ENCODE results near the gene SPAG17. TPM values are rescaled to one million over a fixed set of nuclear protein-coding genes. Genes with fewer than 3 reads are reported as not detected.

Gene SPAG17
- total RNA-seq, 1 experiment from 2014 or later = not detected

GRCh38 chr1:118118873-118119463, 66.1 kb downstream of the SPAG17 start:
- DNase-seq (ENCODE audit: low read depth, low spot score) = no peak
- intact Hi-C loops (cut with micrococcal nuclease) = no loop called here
- ChIA-PET RAD21 (ENCODE audit: low non-redundant PET in 1 of 2, low total read pairs in 2 of 2, uncharacterized antibody in 2 of 2, unreplicated experiment in 2 of 2) (no interaction called here), CTCF (no interaction called here), POLR2A (no interaction called here)
- Histone ChIP-seq H3K9me3 (ENCODE audit: control insufficient read depth in 1 of 2, insufficient read depth in 1 of 2, low read depth in 1 of 2, low read length in 2 of 2) (no peaks in the 10 kb centered on the region), H3K27me3 (ENCODE audit: insufficient read depth, low read length) (peaks cover 19% of the 10 kb centered on the region), H3K9ac (ENCODE audit: low read length) (no peak overlapping the region), H3K9me2 (ENCODE audit: insufficient read depth) (no peaks in the 10 kb centered on the region), H3K36me3 (ENCODE audit: control insufficient read depth in 1 of 2, insufficient read depth in 2 of 2, low read length in 2 of 2) (no peaks in the 10 kb centered on the region), H3K27ac (ENCODE audit: low read depth, low read length) (no peak overlapping the region), H3K4me2 (ENCODE audit: low read length) (no peak overlapping the region), H3K4me1 (ENCODE audit: control insufficient read depth in 1 of 2, insufficient read depth in 2 of 2, low read length in 2 of 2) (no peaks in the 10 kb centered on the region), H3K4me3 (replicated peaks in 1 of 2; ENCODE audit: low read depth in 1 of 2, low read length in 2 of 2) (no peak overlapping the region), H3K79me2 (ENCODE audit: insufficient read depth, low read length) (no peaks in the 10 kb centered on the region), H4K20me1 (ENCODE audit: insufficient read depth) (no peaks in the 10 kb centered on the region), H2AFZ (ENCODE audit: low read depth, low read length, poor library complexity, severe bottlenecking) (no peak overlapping the region)
- TF ChIP-seq MAX (IDR thresholded peaks at IDR 0.05) (no peak), RAD21 (IDR thresholded peaks at IDR 0.05; ENCODE audit: low read depth) (no peak), ZBTB33 (IDR thresholded peaks at IDR 0.05; ENCODE audit: extremely low read depth, insufficient replicate concordance, low read length) (no peak)
- BruUV-seq (replicated peaks) = no TSS peak
- ATAC-seq = no peak

GRCh38 chr1:118118469-118118868, 66.6 kb downstream of the SPAG17 start:
- no peak for ATAC-seq
- Histone ChIP-seq H3K4me3 (replicated peaks in 1 of 2; ENCODE audit: low read depth in 1 of 2, low read length in 2 of 2) (no peak overlapping the region), H3K36me3 (ENCODE audit: control insufficient read depth in 1 of 2, insufficient read depth in 2 of 2, low read length in 2 of 2) (no peaks in the 10 kb centered on the region), H3K4me1 (ENCODE audit: control insufficient read depth in 1 of 2, insufficient read depth in 2 of 2, low read length in 2 of 2) (no peaks in the 10 kb centered on the region), H3K9me2 (ENCODE audit: insufficient read depth) (no peaks in the 10 kb centered on the region), H4K20me1 (ENCODE audit: insufficient read depth) (no peaks in the 10 kb centered on the region), H3K79me2 (ENCODE audit: insufficient read depth, low read length) (no peaks in the 10 kb centered on the region), H3K9me3 (ENCODE audit: control insufficient read depth in 1 of 2, insufficient read depth in 1 of 2, low read depth in 1 of 2, low read length in 2 of 2) (no peaks in the 10 kb centered on the region), H3K9ac (ENCODE audit: low read length) (no peak overlapping the region), H3K4me2 (ENCODE audit: low read length) (no peak overlapping the region), H3K27me3 (ENCODE audit: insufficient read depth, low read length) (peaks cover 23% of the 10 kb centered on the region), H3K27ac (ENCODE audit: low read depth, low read length) (no peak overlapping the region), H2AFZ (ENCODE audit: low read depth, low read length, poor library complexity, severe bottlenecking) (no peak overlapping the region)
- POLR2A ChIA-PET = no interaction called here
- intact Hi-C loops (cut with micrococcal nuclease) = no loop called here
- no TSS peak for BruUV-seq (replicated peaks)
- TF ChIP-seq ZFX (IDR thresholded peaks at IDR 0.05) = no peak
- TF ChIP-seq FOSL1 (IDR thresholded peaks at IDR 0.05; ENCODE audit: low read depth) = no peak
- no peak for TF ChIP-seq ATF3 (IDR thresholded peaks at IDR 0.05)
- TF ChIP-seq JUND (IDR thresholded peaks at IDR 0.05) = no peak
- TF ChIP-seq POLR2A (IDR thresholded peaks at IDR 0.05; ENCODE audit: borderline replicate concordance, extremely low read depth, insufficient read depth, insufficient read length) = no peak
- TF ChIP-seq CBX3 (IDR thresholded peaks at IDR 0.05; ENCODE audit: low read depth) = no peak
- TF ChIP-seq ZBTB33 (IDR thresholded peaks at IDR 0.05; ENCODE audit: extremely low read depth, insufficient replicate concordance, low read length) = no peak
- TF ChIP-seq EGR1 (IDR thresholded peaks at IDR 0.05; ENCODE audit: low read depth) = no peak
- TF ChIP-seq SRF (IDR thresholded peaks at IDR 0.05; ENCODE audit: low read depth) = no peak
- no peak for DNase-seq (ENCODE audit: low read depth, low spot score)
- CTCF ChIA-PET = no interaction called here
- RAD21 ChIA-PET (ENCODE audit: low non-redundant PET in 1 of 2, low total read pairs in 2 of 2, uncharacterized antibody in 2 of 2, unreplicated experiment in 2 of 2) = no interaction called here

All from HCT116 (cell line).